Measurements from ENCODE around the gene KIF19. TPM values are rescaled to one million over a fixed set of nuclear protein-coding genes. Genes with fewer than 3 reads are reported as not detected.

KIF19 gene
- total and polyA plus RNA-seq, 4 donors = 4.4 to 5.1 TPM; not detected in 2

DNA sequence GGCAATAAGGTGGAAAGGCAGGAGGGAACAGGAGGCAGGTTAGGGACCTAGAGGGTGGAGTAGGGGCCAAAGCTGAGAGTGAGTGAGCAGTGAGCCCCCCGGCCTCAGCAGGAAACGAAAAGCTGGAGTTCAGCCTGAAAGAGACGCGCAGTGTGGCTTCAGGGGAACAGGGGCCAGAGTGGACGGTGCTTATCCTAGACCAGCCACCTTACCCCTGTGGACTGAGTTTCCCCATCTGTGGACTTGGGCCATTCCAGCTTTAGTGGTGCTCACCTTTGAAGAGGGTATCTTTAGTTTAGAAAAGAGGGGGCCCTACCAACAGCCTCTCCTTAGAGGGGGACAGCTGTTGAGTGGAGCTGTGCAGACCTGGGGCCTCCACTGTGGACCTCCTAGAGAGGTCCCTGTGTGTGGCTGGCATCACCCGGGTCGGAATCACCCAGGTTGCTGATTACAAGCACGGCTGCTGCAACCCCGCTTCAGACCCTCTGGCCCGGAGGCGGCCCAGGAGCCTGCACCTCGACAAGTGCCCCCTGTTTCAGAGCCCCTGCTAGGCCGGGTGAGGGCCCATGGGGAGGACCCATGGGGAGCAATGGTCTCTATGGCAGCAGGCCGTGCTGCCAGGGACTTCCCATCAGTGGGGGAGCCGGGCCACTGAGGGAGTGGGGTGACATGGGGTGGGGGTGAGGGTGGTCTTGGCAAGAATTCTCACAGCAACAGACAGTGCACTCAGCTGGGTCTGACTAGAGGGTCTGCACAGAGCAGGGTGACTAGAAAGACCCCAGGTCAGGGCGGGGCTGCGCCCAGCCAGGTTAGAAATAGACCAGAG lies 43.9 kb downstream of the KIF19 start:
- no peaks in the 10 kb centered on the region for H3K27me3 ChIP-seq (ENCODE audit: control insufficient read depth in 1 of 2, insufficient read depth in 2 of 2, low read length in 1 of 2)
- intact Hi-C loops (cut with DNase I) = loop anchor here (2.0 to 10.0 kb wide), 4 partner anchors 122 to 165 kb away; partner anchors contain the start of genes RPL38 (in 1 of the 2) and TTYH2 (in 1 of the 2)
- no peak overlapping the region for H3K4me3 ChIP-seq (ENCODE audit: low read length in 2 of 2)
- H3K9me3 ChIP-seq (ENCODE audit: control insufficient read depth, low read length) = no peaks in the 10 kb centered on the region
- no peaks in the 10 kb centered on the region for H3K36me3 ChIP-seq (ENCODE audit: control insufficient read depth in 1 of 2, insufficient read depth in 2 of 2, low read length in 1 of 2)
- no peaks in the 10 kb centered on the region for H3K4me1 ChIP-seq (ENCODE audit: control insufficient read depth in 1 of 2, insufficient read depth in 2 of 2, low read length in 2 of 2)
- 89 to 93% methylated on average over 15 to 17 of the region's 17 CpGs for WGBS, 2 donors
- H3K27ac ChIP-seq (ENCODE audit: low read depth in 1 of 2, low read length in 2 of 2) = no peak overlapping the region
- DNase-seq = no peak
- ATAC-seq (ENCODE audit: low FRiP score) = no peak

- Histone ChIP-seq H3K27me3 (ENCODE audit: control insufficient read depth in 1 of 2, insufficient read depth in 2 of 2, low read length in 1 of 2) (no peaks in the 10 kb centered on the region), H3K9me3 (ENCODE audit: control insufficient read depth, low read length) (no peaks in the 10 kb centered on the region), H3K4me3 (ENCODE audit: low read length in 2 of 2) (no peak overlapping the region), H3K27ac (ENCODE audit: low read depth in 1 of 2, low read length in 2 of 2) (no peak overlapping the region), H3K36me3 (ENCODE audit: control insufficient read depth in 1 of 2, insufficient read depth in 2 of 2, low read length in 1 of 2) (no peaks in the 10 kb centered on the region), H3K4me1 (ENCODE audit: control insufficient read depth in 1 of 2, insufficient read depth in 2 of 2, low read length in 2 of 2) (no peaks in the 10 kb centered on the region)
- 93 to 94% methylated on average over 26 of the region's 26 CpGs for WGBS, 2 donors
- intact Hi-C loops (cut with DNase I) = no loop called here
- ATAC-seq (ENCODE audit: low FRiP score) = no peak
- no peak for DNase-seq
Measured at GRCh38 chr17:74371653-74372147, 45.7 kb downstream of the KIF19 start.

- intact Hi-C loops (cut with DNase I) = no loop called here
- Histone ChIP-seq H3K4me3 (ENCODE audit: low read length in 2 of 2) (no peak overlapping the region), H3K27me3 (ENCODE audit: control insufficient read depth in 1 of 2, insufficient read depth in 2 of 2, low read length in 1 of 2) (no peaks in the 10 kb centered on the region), H3K9me3 (ENCODE audit: control insufficient read depth, low read length) (no peaks in the 10 kb centered on the region), H3K36me3 (ENCODE audit: control insufficient read depth in 1 of 2, insufficient read depth in 2 of 2, low read length in 1 of 2) (no peaks in the 10 kb centered on the region), H3K27ac (ENCODE audit: low read depth in 1 of 2, low read length in 2 of 2) (no peak overlapping the region), H3K4me1 (ENCODE audit: control insufficient read depth in 1 of 2, insufficient read depth in 2 of 2, low read length in 2 of 2) (no peaks in the 10 kb centered on the region)
- 90 to 91% methylated on average over 9 of the region's 9 CpGs for WGBS, 2 donors
- no peak for ATAC-seq (ENCODE audit: low FRiP score)
- no peak for DNase-seq
Measured at GRCh38 chr17:74372426-74372825, 46.4 kb downstream of the KIF19 start.

DNA sequence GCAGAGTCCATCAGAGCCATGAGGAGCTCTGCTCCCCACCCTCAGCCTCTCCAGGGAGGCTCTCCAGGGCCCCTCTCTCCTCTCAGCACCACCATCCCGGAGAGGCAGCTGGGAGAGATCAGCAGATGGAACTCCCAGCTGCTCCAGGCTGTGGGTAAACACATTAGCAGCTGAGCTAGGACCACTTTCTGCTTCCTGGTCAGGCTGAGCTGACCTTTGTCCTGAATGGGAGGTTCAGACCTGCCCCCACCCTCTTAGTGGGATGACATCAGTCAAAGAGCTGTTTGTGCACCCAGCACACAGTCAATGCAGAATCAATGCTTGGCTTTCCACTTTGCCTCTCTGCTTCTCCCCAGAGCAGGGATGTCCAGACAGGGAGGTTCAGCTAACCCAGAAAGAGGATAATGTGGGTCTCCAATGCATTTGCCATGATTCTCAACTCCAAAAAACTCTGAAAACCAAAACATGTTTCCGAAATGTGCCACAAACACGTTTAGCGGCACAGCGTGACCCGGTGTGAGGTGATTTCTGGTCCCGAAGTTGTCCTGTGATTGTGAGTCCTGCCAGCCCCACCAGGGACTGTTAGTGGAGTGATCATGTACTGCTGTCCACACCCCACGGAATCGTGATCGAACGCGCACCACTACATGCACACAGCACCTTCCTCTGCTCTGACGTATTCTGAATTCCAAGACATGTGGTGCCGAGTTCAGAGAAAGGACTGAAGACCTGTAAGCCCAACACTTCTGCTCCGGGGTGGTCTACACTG lies 48.0 kb downstream of the KIF19 start:
- H3K4me1 ChIP-seq (ENCODE audit: control insufficient read depth in 1 of 2, insufficient read depth in 2 of 2, low read length in 2 of 2) = no peaks in the 10 kb centered on the region
- intact Hi-C loops (cut with DNase I) = no loop called here
- H3K4me3 ChIP-seq (ENCODE audit: low read length in 2 of 2) = no peak overlapping the region
- 77 to 87% methylated on average over 15 of the region's 15 CpGs for WGBS, 2 donors
- ATAC-seq (ENCODE audit: low FRiP score) (no peak), DNase-seq (no peak)
- no peaks in the 10 kb centered on the region for H3K36me3 ChIP-seq (ENCODE audit: control insufficient read depth in 1 of 2, insufficient read depth in 2 of 2, low read length in 1 of 2)
- H3K9me3 ChIP-seq (ENCODE audit: control insufficient read depth, low read length) = no peaks in the 10 kb centered on the region
- no peaks in the 10 kb centered on the region for H3K27me3 ChIP-seq (ENCODE audit: control insufficient read depth in 1 of 2, insufficient read depth in 2 of 2, low read length in 1 of 2)
- H3K27ac ChIP-seq (ENCODE audit: low read depth in 1 of 2, low read length in 2 of 2) = no peak overlapping the region

DNA sequence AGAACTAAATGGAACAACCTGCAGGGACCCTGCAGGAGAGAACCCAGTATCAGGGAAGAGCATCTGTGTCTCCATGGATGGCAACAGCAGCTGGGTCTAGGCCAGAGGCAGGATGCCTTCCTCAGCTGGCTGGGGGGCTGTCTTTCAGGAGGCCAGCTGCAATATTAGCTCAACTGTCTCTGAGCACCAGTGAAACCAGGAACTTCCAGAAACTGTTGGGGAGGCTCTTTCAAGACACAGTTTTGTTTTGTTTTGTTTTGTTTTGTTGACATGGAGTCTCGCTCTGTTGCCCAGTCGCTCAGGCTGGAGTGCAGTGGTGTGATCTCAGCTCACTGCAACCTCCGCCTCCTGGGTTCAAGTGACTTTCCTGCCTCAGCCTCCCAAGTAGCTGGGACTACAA lies 48.8 kb downstream of the KIF19 start:
- H3K4me3 ChIP-seq (ENCODE audit: low read length in 2 of 2) = no peak overlapping the region
- no peaks in the 10 kb centered on the region for H3K4me1 ChIP-seq (ENCODE audit: control insufficient read depth in 1 of 2, insufficient read depth in 2 of 2, low read length in 2 of 2)
- no peak for ATAC-seq (ENCODE audit: low FRiP score)
- no peaks in the 10 kb centered on the region for H3K36me3 ChIP-seq (ENCODE audit: control insufficient read depth in 1 of 2, insufficient read depth in 2 of 2, low read length in 1 of 2)
- H3K9me3 ChIP-seq (ENCODE audit: control insufficient read depth, low read length) = no peaks in the 10 kb centered on the region
- 90 to 92% methylated on average over 3 of the region's 3 CpGs for WGBS, 2 donors
- H3K27me3 ChIP-seq (ENCODE audit: control insufficient read depth in 1 of 2, insufficient read depth in 2 of 2, low read length in 1 of 2) = no peaks in the 10 kb centered on the region
- no peak for DNase-seq
- H3K27ac ChIP-seq (ENCODE audit: low read depth in 1 of 2, low read length in 2 of 2) = no peak overlapping the region
- intact Hi-C loops (cut with DNase I) = no loop called here

- no peak overlapping the region for H3K4me3 ChIP-seq (ENCODE audit: low read length in 2 of 2)
- no peaks in the 10 kb centered on the region for H3K27me3 ChIP-seq (ENCODE audit: control insufficient read depth in 1 of 2, insufficient read depth in 2 of 2, low read length in 1 of 2)
- no peaks in the 10 kb centered on the region for H3K9me3 ChIP-seq (ENCODE audit: control insufficient read depth, low read length)
- ATAC-seq (ENCODE audit: low FRiP score) = peak; percentile 94
- no peaks in the 10 kb centered on the region for H3K4me1 ChIP-seq (ENCODE audit: control insufficient read depth in 1 of 2, insufficient read depth in 2 of 2, low read length in 2 of 2)
- intact Hi-C loops (cut with DNase I) = loop anchor here (1.0 to 5.0 kb wide), 2 partner anchors 48 to 78 kb away; no protein-coding TSS in a partner anchor
- peak; percentile 95 to 99 for DNase-seq
- peak overlapping the region in 1 of 2 donors; percentile 12 for H3K27ac ChIP-seq (ENCODE audit: low read depth in 1 of 2, low read length in 2 of 2)
- H3K36me3 ChIP-seq (ENCODE audit: control insufficient read depth in 1 of 2, insufficient read depth in 2 of 2, low read length in 1 of 2) = no peaks in the 10 kb centered on the region
- 2 to 3% methylated on average over 20 of the region's 20 CpGs for WGBS, 2 donors
Measured at GRCh38 chr17:74379495-74380085, 53.6 kb downstream of the KIF19 start.

GRCh38 chr17:74380086-74380958 lies 54.3 kb downstream of the KIF19 start:
- Histone ChIP-seq H3K4me3 (ENCODE audit: low read length in 2 of 2) (no peak overlapping the region), H3K4me1 (ENCODE audit: control insufficient read depth in 1 of 2, insufficient read depth in 2 of 2, low read length in 2 of 2) (no peaks in the 10 kb centered on the region), H3K9me3 (ENCODE audit: control insufficient read depth, low read length) (no peaks in the 10 kb centered on the region), H3K27ac (ENCODE audit: low read depth in 1 of 2, low read length in 2 of 2) (peak overlapping the region in 1 of 2 donors; percentile 27), H3K27me3 (ENCODE audit: control insufficient read depth in 1 of 2, insufficient read depth in 2 of 2, low read length in 1 of 2) (no peaks in the 10 kb centered on the region), H3K36me3 (ENCODE audit: control insufficient read depth in 1 of 2, insufficient read depth in 2 of 2, low read length in 1 of 2) (no peaks in the 10 kb centered on the region)
- ATAC-seq (ENCODE audit: low FRiP score) (peak; percentile 75), DNase-seq (no peak)
- intact Hi-C loops (cut with DNase I) = loop anchor here (5.0 kb wide), 1 partner anchor 47 kb away; no protein-coding TSS in a partner anchor
- WGBS, 2 donors = 8 to 10% methylated on average over 17 of the region's 17 CpGs

Measured in aorta (tissue), 5 donors.